Neural progenitor cell (in vitro differentiated cells): ENCODE results near the gene ARFGAP3. TPM values are rescaled to one million over a fixed set of nuclear protein-coding genes. Genes with fewer than 3 reads are reported as not detected.

Source experiments
- DNase-seq: peaks from one replicate; pipeline ENCODE4 v3.0.0-alpha.2; 2016; ENCODE audit warnings: low spot score
- H2AFZ ChIP-seq: fragments of 200-600 bp; sonication (generic); replicated peaks from 2 replicates; pipeline ENCODE4 v1.6.1; 2016; ENCODE audit warnings: antibody characterized with exemption
- H3F3A ChIP-seq: fragments of 200-600 bp; sonication (generic); 2 replicates; pipeline ENCODE4 v1.6.1; 2016; ENCODE audit warnings: antibody characterized with exemption, low read depth
- H3K27ac ChIP-seq: fragments of 200-600 bp; sonication (generic); 2 replicates; pipeline ENCODE4 v1.5.1; 2016; ENCODE audit warnings: mild to moderate bottlenecking
- H3K27me3 ChIP-seq: fragments of 200-600 bp; sonication (generic); 2 replicates; pipeline ENCODE4 v1.6.1; 2016; ENCODE audit warnings: mild to moderate bottlenecking, moderate library complexity
- H3K36me3 ChIP-seq: fragments of 200-600 bp; sonication (generic); 2 replicates; pipeline ENCODE4 v1.5.1; 2016
- H3K4me1 ChIP-seq: fragments of 200-600 bp; sonication (generic); 2 replicates; pipeline ENCODE4 v1.6.1; 2016; ENCODE audit warnings: mixed run types
- H3K4me2 ChIP-seq: fragments of 200-600 bp; sonication (generic); 2 replicates; pipeline ENCODE4 v1.6.1; 2016
- H3K4me3 ChIP-seq: fragments of 200-600 bp; sonication (generic); 2 replicates; pipeline ENCODE4 v1.5.1; 2016
- H3K79me2 ChIP-seq: fragments of 200-600 bp; sonication (generic); 2 replicates; pipeline ENCODE4 v1.6.1; 2016; ENCODE audit warnings: low read depth
- H3K9ac ChIP-seq: fragments of 200-600 bp; sonication (generic); 2 replicates; pipeline ENCODE4 v1.6.1; 2016
- H3K9me3 ChIP-seq: fragments of 200-600 bp; sonication (generic); 2 replicates; pipeline ENCODE4 v1.5.1; 2016; ENCODE audit warnings: low read depth
- H4K20me1 ChIP-seq: fragments of 200-600 bp; sonication (generic); 2 replicates; pipeline ENCODE4 v1.6.1; 2016; ENCODE audit warnings: low read depth
- H3K27ac Mint-ChIP-seq: 3 replicates; pipeline ENCODE4 v1.8.0; 2021; ENCODE audit warnings: mixed read lengths
- H3K27me3 Mint-ChIP-seq: 2 replicates; pipeline ENCODE4 v1.8.0; 2022; ENCODE audit warnings: low read depth, mild to moderate bottlenecking, inconsistent platforms, moderate library complexity, mixed read lengths; ENCODE audit not compliant: insufficient read depth
- H3K36me3 Mint-ChIP-seq: 3 replicates; pipeline ENCODE4 v1.8.0; 2021; ENCODE audit warnings: mixed read lengths
- H3K4me1 Mint-ChIP-seq: 3 replicates; pipeline ENCODE4 v1.8.0; 2021; ENCODE audit warnings: mixed read lengths
- H3K4me3 Mint-ChIP-seq: 3 replicates; pipeline ENCODE4 v1.8.0; 2021; ENCODE audit warnings: mild to moderate bottlenecking, moderate library complexity, mixed read lengths
- H3K9me3 Mint-ChIP-seq: 3 replicates; pipeline ENCODE4 v1.8.0; 2020; ENCODE audit warnings: mixed read lengths
- CTCF ChIP-seq: fragments of 200-600 bp; sonication (generic); IDR thresholded peaks from 2 replicates; pipeline ENCODE4 v1.5.1; 2017; ENCODE audit warnings: antibody characterized with exemption, mild to moderate bottlenecking
- EZH2 ChIP-seq: fragments of 200-600 bp; sonication (generic); IDR thresholded peaks from 2 replicates; pipeline ENCODE4 v1.6.1; 2017; ENCODE audit warnings: antibody characterized with exemption, mild to moderate bottlenecking, moderate library complexity
- EZH2phosphoT487 ChIP-seq: fragments of 200-600 bp; sonication (generic); IDR thresholded peaks from 2 replicates; pipeline ENCODE4 v1.6.1; 2017; ENCODE audit warnings: antibody characterized with exemption
- total RNA-seq: library from RNA; depleted of rRNA; stranded (reverse); fragments of >200 nt; gene quantifications from 2 replicates; pipeline ENCODE4 v1.2.3, GENCODE V29; 2015; ENCODE audit warnings: low replicate concordance

Gene ARFGAP3
- total RNA-seq, 1 donor from 2014 or later, result 53.9 TPM

DNA sequence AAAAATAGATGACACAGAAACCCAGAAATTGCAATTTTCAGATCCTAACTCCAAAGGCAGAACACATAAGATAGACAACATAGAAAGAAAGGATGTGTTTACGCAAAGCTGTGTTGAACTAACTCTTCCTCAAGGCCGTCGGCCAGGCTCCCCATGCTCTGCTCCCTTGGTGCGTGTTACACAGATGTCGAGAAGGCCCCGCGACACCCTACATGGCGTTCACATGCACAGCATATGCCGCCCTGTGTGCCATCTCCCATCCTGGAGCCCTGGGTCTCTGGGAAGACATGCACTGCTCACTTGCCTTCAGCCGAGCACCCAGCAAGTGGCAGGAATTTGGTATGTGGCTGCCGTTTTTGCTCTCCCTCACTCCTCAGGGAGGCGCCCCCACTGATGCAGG lies 47.0 kb upstream of the ARFGAP3 start:
- Histone ChIP-seq H3K27ac (no peak overlapping the region), H3K4me2 (no peak overlapping the region), H3K4me1 (peaks cover 21% of the 10 kb centered on the region), H3K9ac (no peak overlapping the region), H2AFZ (no peak overlapping the region), H3K27me3 (no peaks in the 10 kb centered on the region), H3K79me2 (peaks cover 19% of the 10 kb centered on the region), H3K4me3 (no peak overlapping the region), H4K20me1 (peaks cover 97% of the 10 kb centered on the region), H3F3A (peaks cover 6% of the 10 kb centered on the region), H3K9me3 (no peaks in the 10 kb centered on the region), H3K36me3 (no peaks in the 10 kb centered on the region)
- DNase-seq, result no peak
- Mint-ChIP-seq H3K27ac (no peak overlapping the region), H3K4me3 (no peak overlapping the region), H3K4me1 (peaks cover 39% of the 10 kb centered on the region), H3K36me3 (peaks cover 3% of the 10 kb centered on the region), H3K27me3 (peaks cover 2% of the 10 kb centered on the region), H3K9me3 (no peaks in the 10 kb centered on the region)
- no peak for TF ChIP-seq CTCF
- TF ChIP-seq EZH2, result no peak
- TF ChIP-seq EZH2phosphoT487, result no peak

GRCh38 chr22:42902875-42903510 lies 45.9 kb upstream of the ARFGAP3 start:
- Mint-ChIP-seq H3K4me3 (no peak overlapping the region), H3K36me3 (peaks cover 3% of the 10 kb centered on the region), H3K4me1 (peaks cover 30% of the 10 kb centered on the region), H3K27ac (no peak overlapping the region), H3K9me3 (no peaks in the 10 kb centered on the region), H3K27me3 (peaks cover 2% of the 10 kb centered on the region)
- H3K27ac ChIP-seq, result no peak overlapping the region
- peaks cover 6% of the 10 kb centered on the region for H3F3A ChIP-seq
- no peak overlapping the region for H3K4me2 ChIP-seq
- TF ChIP-seq CTCF (peak; percentile 37), EZH2phosphoT487 (no peak)
- peaks cover 19% of the 10 kb centered on the region for H3K79me2 ChIP-seq
- no peaks in the 10 kb centered on the region for H3K36me3 ChIP-seq
- DNase-seq, result peak; percentile 68
- no peak overlapping the region for H3K9ac ChIP-seq
- peaks cover 12% of the 10 kb centered on the region for H3K4me1 ChIP-seq
- H2AFZ ChIP-seq, result no peak overlapping the region
- H4K20me1 ChIP-seq, result peaks cover 92% of the 10 kb centered on the region
- no peak overlapping the region for H3K4me3 ChIP-seq
- no peaks in the 10 kb centered on the region for H3K9me3 ChIP-seq
- H3K27me3 ChIP-seq, result no peaks in the 10 kb centered on the region

DNA sequence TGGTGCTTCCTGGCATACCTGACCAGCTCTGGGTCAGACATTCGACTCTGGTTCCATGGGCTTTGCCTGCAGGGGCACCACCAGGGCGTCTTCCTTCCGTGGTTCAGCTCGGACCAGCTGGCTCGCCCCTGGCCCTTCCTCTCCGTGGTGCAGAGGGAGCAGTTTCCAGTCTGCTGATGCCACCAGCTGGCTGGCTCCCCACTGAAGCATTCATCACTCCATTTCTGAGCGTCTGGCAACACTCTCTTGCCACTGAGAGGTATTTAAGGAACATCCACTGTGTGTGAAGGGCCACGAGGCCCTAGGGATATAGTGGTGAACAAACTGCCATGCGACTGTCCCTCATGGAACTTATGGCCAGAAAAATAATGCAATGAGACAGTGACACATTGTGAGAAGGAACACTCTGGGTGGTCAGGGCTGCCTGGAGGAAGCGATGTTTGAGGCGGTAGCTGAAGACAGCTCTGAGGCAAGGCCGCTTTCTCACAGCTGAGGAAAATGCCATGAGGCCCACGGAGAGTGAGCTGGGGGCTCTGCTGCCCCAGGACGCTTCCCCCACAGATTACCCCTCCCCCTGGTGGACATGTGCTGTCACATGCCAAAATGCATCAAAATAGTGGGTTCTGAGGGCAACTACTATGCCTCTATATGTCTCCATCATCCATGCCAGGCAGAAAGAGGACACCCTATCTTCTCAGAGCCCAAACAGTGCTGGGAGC lies 44.9 kb upstream of the ARFGAP3 start:
- no peak for DNase-seq
- Histone ChIP-seq H4K20me1 (peaks cover 82% of the 10 kb centered on the region), H3K27ac (no peak overlapping the region), H3K4me1 (peaks cover 10% of the 10 kb centered on the region), H3K79me2 (peaks cover 19% of the 10 kb centered on the region), H3K27me3 (no peaks in the 10 kb centered on the region), H3K9me3 (no peaks in the 10 kb centered on the region), H2AFZ (no peak overlapping the region), H3K4me2 (no peak overlapping the region), H3F3A (peaks cover 6% of the 10 kb centered on the region), H3K36me3 (no peaks in the 10 kb centered on the region), H3K4me3 (no peak overlapping the region), H3K9ac (no peak overlapping the region)
- Mint-ChIP-seq H3K27me3 (peaks cover 2% of the 10 kb centered on the region), H3K4me3 (no peak overlapping the region), H3K4me1 (peaks cover 25% of the 10 kb centered on the region), H3K27ac (no peak overlapping the region), H3K36me3 (no peaks in the 10 kb centered on the region), H3K9me3 (no peaks in the 10 kb centered on the region)
- no peak for TF ChIP-seq EZH2
- TF ChIP-seq CTCF, result peak; percentile 36
- no peak for TF ChIP-seq EZH2phosphoT487
